H1 (cell line): ENCODE results near the gene MT2A.
"Not testable (repeated sequence)": the region's sequence is repeated elsewhere in the genome, so short reads cannot be mapped to it uniquely, and the experiment has no call there.

ENCODE experiments used
- CTCF ChIP-seq, 3 experiments: IDR thresholded peaks; 1 replicate in 2 of 3; 2 replicates in 1 of 3; pipeline versions ENCODE4 v1.5.1 to v1.6.1; 2011; ENCODE audit warnings: low read length in 3 of 3, mild to moderate bottlenecking in 3 of 3, inconsistent platforms in 2 of 3, low read depth in 1 of 3, moderate library complexity in 1 of 3; ENCODE audit not compliant: insufficient read depth in 1 of 3; ENCODE audit errors: control extremely low read depth in 1 of 3
- EZH2 ChIP-seq: fragments of 200-600 bp; sonication (generic); IDR thresholded peaks from 2 replicates; pipeline ENCODE4 v1.7.1; 2012; ENCODE audit warnings: low read depth, mild to moderate bottlenecking, moderate library complexity, low read length, inconsistent platforms; ENCODE audit not compliant: severe bottlenecking
- GTF2F1 ChIP-seq: IDR thresholded peaks from 2 replicates; pipeline ENCODE4 v1.6.1; 2012; ENCODE audit warnings: low read depth, low read length, improper control_type of control experiment, borderline replicate concordance
- MAFK ChIP-seq: IDR thresholded peaks from 2 replicates; pipeline ENCODE4 v1.6.1; 2012; ENCODE audit warnings: low read depth, mild to moderate bottlenecking, improper control_type of control experiment, low read length
- POLR2A ChIP-seq, 2 experiments: IDR thresholded peaks; 1 replicate in 1 of 2; 2 replicates in 1 of 2; pipeline ENCODE4 v1.6.1; 2011; ENCODE audit warnings: low read depth in 2 of 2, low read length in 2 of 2, mild to moderate bottlenecking in 2 of 2; ENCODE audit errors: control extremely low read depth in 1 of 2
- POLR2AphosphoS5 ChIP-seq: IDR thresholded peaks from 2 replicates; pipeline ENCODE4 v1.6.1; 2011; ENCODE audit warnings: low read depth, low read length
- POU5F1 ChIP-seq: IDR thresholded peaks from 2 replicates; pipeline ENCODE4 v1.6.1; 2011; ENCODE audit warnings: low read depth, mild to moderate bottlenecking, low read length, moderate library complexity
- RFX5 ChIP-seq: IDR thresholded peaks from 2 replicates; pipeline ENCODE4 v1.6.1; 2011; ENCODE audit warnings: low read depth, low read length, improper control_type of control experiment, borderline replicate concordance
- RNF2 ChIP-seq: fragments of 200-900, 300-1000 bp; sonication (generic); IDR thresholded peaks from 2 replicates; pipeline ENCODE4 v1.7.1; 2016; ENCODE audit warnings: borderline replicate concordance, low read depth, mild to moderate bottlenecking, antibody characterized with exemption, low read length; ENCODE audit not compliant: poor library complexity, severe bottlenecking; ENCODE audit errors: missing control alignments
- SP1 ChIP-seq: IDR thresholded peaks from 2 replicates; pipeline ENCODE4 v1.6.1; 2011; ENCODE audit warnings: low read depth, low read length
- TCF12 ChIP-seq: IDR thresholded peaks from 2 replicates; pipeline ENCODE4 v1.6.1; 2011; ENCODE audit warnings: low read depth, mild to moderate bottlenecking, low read length
- YY1 ChIP-seq: IDR thresholded peaks from 2 replicates; pipeline ENCODE4 v1.6.1; 2011; ENCODE audit warnings: low read depth, mild to moderate bottlenecking, low read length
- ZNF274 ChIP-seq: IDR thresholded peaks from 2 replicates; pipeline ENCODE4 v1.7.0; 2012; ENCODE audit warnings: low read length, borderline replicate concordance; ENCODE audit errors: extremely low read depth

GRCh38 chr16:56623184-56623583, 14.8 kb downstream of the MT2A start:
- not testable (repeated sequence) for TF ChIP-seq POLR2AphosphoS5; CTCF (IDR thresholded peaks at IDR 0.05; ENCODE audit: control extremely low read depth in 1 of 3, insufficient read depth in 1 of 3, low read depth in 1 of 3, low read length in 3 of 3); POU5F1; SP1; EZH2; MAFK; RNF2; GTF2F1; POLR2A (IDR thresholded peaks at IDR 0.05; ENCODE audit: control extremely low read depth in 1 of 2, low read depth in 2 of 2, low read length in 2 of 2); TCF12; YY1; RFX5; ZNF274
